DND-41 (cell line): ENCODE results near the gene SLC7A6OS.
A peak's percentile ranks its signal among the peaks of the same experiment; 100 is the strongest.

Experiments used
- ATAC-seq: fragments of 200-7000 bp; cut with Tn5 transposase; 3 replicates; pipeline ENCODE4 v1.9.1; 2021; ENCODE audit warnings: low read depth; ENCODE audit not compliant: insufficient read depth
- DNase-seq: peaks from one replicate; pipeline ENCODE4 v3.0.0-alpha.2; 2020
- H2AFZ ChIP-seq: 2 replicates; pipeline ENCODE4 v1.6.0; 2012; ENCODE audit warnings: low read depth, low read length
- H3K27ac ChIP-seq: 2 replicates; pipeline ENCODE4 v1.5.1; 2012; ENCODE audit warnings: low read length, inconsistent platforms
- H3K27me3 ChIP-seq: fragments of 200-600 bp; sonication (generic); 2 replicates; pipeline ENCODE4 v1.6.0; 2012; ENCODE audit warnings: low read length, mild to moderate bottlenecking, inconsistent platforms; ENCODE audit not compliant: insufficient read depth, poor library complexity
- H3K36me3 ChIP-seq: 2 replicates; pipeline ENCODE4 v1.5.1; 2012; ENCODE audit warnings: low read length, inconsistent platforms; ENCODE audit not compliant: insufficient read depth
- H3K4me1 ChIP-seq: 2 replicates; pipeline ENCODE4 v1.5.1; 2012; ENCODE audit warnings: mild to moderate bottlenecking, low read length; ENCODE audit not compliant: insufficient read depth
- H3K4me2 ChIP-seq: 2 replicates; pipeline ENCODE4 v1.6.0; 2012; ENCODE audit warnings: mild to moderate bottlenecking, moderate library complexity, low read length, inconsistent platforms; ENCODE audit not compliant: insufficient read depth
- H3K4me3 ChIP-seq, 2 experiments: fragments of 200-600 bp in 1 of 2; shearing (Covaris generic) in 1 of 2; 2 replicates each; pipeline ENCODE4 v1.5.1; 2012 to 2016; ENCODE audit warnings: inconsistent platforms in 2 of 2, low read length in 2 of 2, mild to moderate bottlenecking in 2 of 2, low read depth in 1 of 2, moderate library complexity in 1 of 2
- H3K79me2 ChIP-seq: 2 replicates; pipeline ENCODE4 v1.6.0; 2012; ENCODE audit warnings: low read length, inconsistent platforms; ENCODE audit not compliant: insufficient read depth
- H3K9ac ChIP-seq: 2 replicates; pipeline ENCODE4 v1.6.0; 2012; ENCODE audit warnings: low read depth, mild to moderate bottlenecking, inconsistent platforms, low read length, moderate library complexity
- H3K9me3 ChIP-seq: 2 replicates; pipeline ENCODE4 v1.5.1; 2012; ENCODE audit warnings: low read length, moderate library complexity, mild to moderate bottlenecking, inconsistent platforms; ENCODE audit not compliant: insufficient read depth, severe bottlenecking
- H4K20me1 ChIP-seq: 2 replicates; pipeline ENCODE4 v1.6.0; 2012; ENCODE audit warnings: low read length; ENCODE audit not compliant: insufficient read depth
- CTCF ChIP-seq: IDR thresholded peaks from 2 replicates; pipeline ENCODE4 v1.5.1; 2012; ENCODE audit warnings: borderline replicate concordance, low read length, moderate library complexity, mild to moderate bottlenecking; ENCODE audit not compliant: poor library complexity, severe bottlenecking; ENCODE audit errors: extremely low read depth
- EZH2 ChIP-seq: IDR thresholded peaks from 3 replicates; pipeline ENCODE4 v1.6.1; 2012; ENCODE audit warnings: borderline replicate concordance, low read depth, mild to moderate bottlenecking, moderate library complexity, low read length, inconsistent platforms; ENCODE audit not compliant: severe bottlenecking

The SLC7A6OS gene

GRCh38 chr16:68283801-68284598 lies 26.7 kb downstream of the SLC7A6OS start:
- TF ChIP-seq EZH2 (no peak), CTCF (no peak)
- Histone ChIP-seq H3K4me3 (no peak overlapping the region), H3K4me1 (peaks cover 46% of the 10 kb centered on the region), H4K20me1 (peaks cover 29% of the 10 kb centered on the region), H3K27ac (peak overlapping the region; percentile 42; the same call in 1 of the 2 replicates), H3K36me3 (peaks cover 83% of the 10 kb centered on the region), H3K4me2 (no peak overlapping the region), H2AFZ (no peak overlapping the region), H3K27me3 (no peaks in the 10 kb centered on the region), H3K9me3 (no peaks in the 10 kb centered on the region), H3K79me2 (peaks cover 95% of the 10 kb centered on the region), H3K9ac (no peak overlapping the region)
- ATAC-seq (no peak), DNase-seq (no peak)

GRCh38 chr16:68283346-68283745 lies 27.4 kb downstream of the SLC7A6OS start:
- no peak for ATAC-seq
- H3K27ac ChIP-seq = peak overlapping the region; percentile 39; the same call in 1 of the 2 replicates
- no peak for TF ChIP-seq EZH2
- no peak for TF ChIP-seq CTCF
- peaks cover 46% of the 10 kb centered on the region for H3K4me1 ChIP-seq
- DNase-seq = no peak
- H3K79me2 ChIP-seq = peaks cover 94% of the 10 kb centered on the region
- H2AFZ ChIP-seq = no peak overlapping the region
- H3K4me3 ChIP-seq = no peak overlapping the region
- H3K4me2 ChIP-seq = no peak overlapping the region
- H3K36me3 ChIP-seq = peaks cover 80% of the 10 kb centered on the region
- H4K20me1 ChIP-seq = peaks cover 29% of the 10 kb centered on the region
- no peaks in the 10 kb centered on the region for H3K27me3 ChIP-seq
- H3K9me3 ChIP-seq = no peaks in the 10 kb centered on the region
- H3K9ac ChIP-seq = no peak overlapping the region

- Histone ChIP-seq H3K4me3 (no peak overlapping the region), H3K9me3 (no peaks in the 10 kb centered on the region), H3K4me1 (peaks cover 40% of the 10 kb centered on the region), H4K20me1 (peaks cover 21% of the 10 kb centered on the region; the same call in 1 of the 2 replicates), H3K9ac (no peak overlapping the region), H3K79me2 (peaks cover 93% of the 10 kb centered on the region), H3K27ac (no peak overlapping the region), H3K27me3 (no peaks in the 10 kb centered on the region), H3K36me3 (peaks cover 71% of the 10 kb centered on the region), H3K4me2 (no peak overlapping the region), H2AFZ (no peak overlapping the region)
- no peak for ATAC-seq
- DNase-seq = no peak
- TF ChIP-seq CTCF = no peak
- no peak for TF ChIP-seq EZH2
Observed at GRCh38 chr16:68282064-68282452, 28.7 kb downstream of the SLC7A6OS start.
